Measurements from ENCODE around the gene STEAP4. TPM values are rescaled to one million over a fixed set of nuclear protein-coding genes. Genes with fewer than 3 reads are reported as not detected.

The STEAP4 gene
- total RNA-seq = not detected

GRCh38 chr7:88306590-88307048 lies at the start of gene STEAP4:
TSS of gene STEAP4 (minus strand) at chr7:88306894. CDS start at chr7:88284269, 22,625 bp downstream.
- no peak for DNase-seq

- DNase-seq = no peak
These were observed 48.3 kb upstream of the STEAP4 start for GRCh38 chr7:88355011-88355410.

GRCh38 chr7:88350118-88350517 lies 43.4 kb upstream of the STEAP4 start:
- DNase-seq = no peak

DNA sequence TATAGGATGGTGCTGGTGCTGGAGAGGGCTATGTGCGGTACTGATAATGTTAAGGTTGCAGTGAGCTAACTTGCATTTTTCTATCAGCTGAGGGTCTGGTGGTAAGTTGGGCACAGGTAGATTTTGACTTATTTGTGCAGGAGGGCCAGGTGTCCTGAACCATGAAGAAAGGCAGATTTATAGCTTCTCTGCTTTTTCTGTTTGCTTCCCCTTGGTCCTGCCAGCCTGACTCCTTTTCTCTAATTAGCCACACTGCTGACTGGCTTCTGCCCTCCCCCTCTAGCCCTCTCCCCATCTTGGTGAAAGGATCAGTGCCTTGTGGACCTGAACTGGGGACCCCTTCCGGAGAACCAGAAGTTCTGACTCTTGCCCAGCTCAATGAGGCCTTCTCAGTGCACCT lies 40.8 kb upstream of the STEAP4 start:
- no peak for DNase-seq

DNA sequence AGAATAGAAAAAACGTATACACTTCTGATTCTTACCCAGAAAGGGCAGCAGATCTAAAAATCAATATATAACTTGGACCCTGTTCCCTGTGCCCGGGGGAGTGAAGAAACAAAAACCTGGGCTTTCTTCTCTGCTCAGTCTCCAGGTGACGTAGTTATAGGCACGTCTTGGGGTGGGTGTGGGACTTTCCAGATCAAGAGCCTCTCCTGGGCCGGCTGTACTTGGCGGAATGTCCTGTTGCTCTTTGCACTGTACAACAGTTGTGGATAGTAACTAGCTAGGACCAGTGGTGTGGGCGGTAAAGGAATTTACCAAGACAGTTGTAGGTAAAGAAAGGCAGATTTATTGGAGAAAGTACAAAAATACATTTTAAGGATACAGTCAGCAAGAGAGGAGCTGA lies 40.4 kb upstream of the STEAP4 start:
- DNase-seq = no peak

- DNase-seq = no peak
These were observed 39.7 kb upstream of the STEAP4 start for GRCh38 chr7:88346357-88346756.

DNA sequence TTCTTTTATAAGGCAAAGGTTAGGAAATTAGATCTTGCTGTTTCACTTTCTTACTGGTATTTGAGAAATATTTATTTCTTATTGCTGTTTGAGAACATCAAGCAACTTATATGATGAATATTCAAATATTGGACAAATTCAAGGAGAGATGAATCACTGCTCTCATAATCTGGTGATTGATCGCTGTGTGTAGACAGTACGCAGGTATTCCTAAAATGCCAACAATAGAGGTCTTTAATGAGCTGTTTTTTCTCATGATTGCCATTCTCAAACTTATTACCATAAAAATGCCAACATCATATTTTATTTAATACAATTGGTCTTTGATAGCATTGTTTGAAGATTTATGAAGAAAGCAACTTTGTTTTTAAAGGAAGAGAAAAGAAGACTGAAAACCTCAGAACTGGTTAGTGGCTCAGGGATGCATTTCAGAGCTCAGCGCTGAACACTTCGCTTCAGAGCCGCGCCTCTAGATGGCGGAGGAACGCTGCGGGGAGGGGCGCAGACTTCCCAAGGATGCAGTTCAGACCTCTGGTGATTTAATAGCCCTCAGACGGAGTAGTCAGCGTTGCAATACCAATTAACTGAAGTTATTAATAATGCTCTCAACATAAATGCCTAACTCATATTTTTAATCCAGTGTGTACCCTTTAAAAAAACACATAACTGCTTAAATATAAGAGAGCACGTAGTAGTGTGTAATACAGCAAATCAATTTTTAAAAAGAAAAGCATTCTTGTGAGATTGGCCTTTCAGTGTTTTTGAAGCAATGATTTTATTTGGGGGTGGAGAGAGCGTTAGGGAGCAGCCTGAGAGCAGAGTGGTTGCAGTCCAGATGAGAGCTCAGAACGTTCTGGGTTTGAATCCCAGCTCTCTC lies 38.5 kb upstream of the STEAP4 start:
- DNase-seq = no peak

- DNase-seq = no peak
These were observed 37.6 kb upstream of the STEAP4 start for GRCh38 chr7:88344271-88344670.

DNA sequence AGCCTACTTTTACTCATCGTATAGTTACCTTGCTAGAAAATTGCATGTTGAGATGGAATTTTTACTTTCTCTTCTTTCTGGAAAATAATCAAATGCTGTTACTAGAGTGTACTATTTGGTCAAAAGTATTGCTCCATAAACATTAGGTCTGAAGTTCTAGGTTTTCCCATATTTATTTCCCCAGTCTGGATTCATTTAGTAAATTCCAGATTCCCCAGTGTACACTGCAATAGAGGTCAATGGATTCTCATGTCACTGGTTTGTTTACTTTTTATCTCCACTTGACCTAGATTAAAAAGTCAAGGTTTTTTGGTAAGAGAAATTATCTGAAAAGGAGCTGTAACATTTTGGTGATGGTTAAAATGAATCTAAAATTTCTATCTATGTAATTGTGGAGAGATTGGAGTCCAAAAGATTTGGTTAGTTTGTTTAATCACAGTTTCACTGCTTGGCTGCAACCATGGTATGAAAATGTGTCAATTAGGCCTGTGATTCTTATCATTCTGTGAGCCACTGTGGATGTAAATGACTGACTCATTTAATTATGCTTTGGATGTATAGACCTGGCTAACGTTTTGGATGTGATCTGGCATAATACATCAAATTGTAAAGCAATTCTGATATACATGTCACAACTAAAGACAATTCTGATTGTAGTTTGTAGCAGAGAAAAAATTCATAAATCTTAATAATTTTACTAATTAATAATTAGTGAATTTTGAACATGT lies 32.7 kb upstream of the STEAP4 start:
- no peak for DNase-seq

DNA sequence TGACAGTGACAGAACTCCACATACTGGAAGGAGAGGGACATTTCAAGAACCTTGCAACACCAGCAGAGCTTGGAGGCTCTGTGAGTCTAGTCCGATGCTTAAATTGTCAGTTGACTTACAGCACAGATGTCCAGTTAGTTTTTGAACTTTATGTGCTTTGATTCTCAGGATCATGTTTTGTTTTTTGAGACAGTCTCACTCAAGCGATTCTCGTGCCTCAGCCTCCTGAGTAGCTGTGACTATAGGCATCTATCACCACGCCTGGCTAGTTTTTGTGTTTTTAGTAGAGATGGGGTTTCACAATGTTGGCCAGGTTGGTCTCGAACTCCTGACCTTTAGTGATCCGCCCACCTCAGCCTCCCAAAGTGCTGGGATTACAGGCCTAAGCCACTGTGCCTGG lies 31.8 kb upstream of the STEAP4 start:
- DNase-seq = no peak

DNA sequence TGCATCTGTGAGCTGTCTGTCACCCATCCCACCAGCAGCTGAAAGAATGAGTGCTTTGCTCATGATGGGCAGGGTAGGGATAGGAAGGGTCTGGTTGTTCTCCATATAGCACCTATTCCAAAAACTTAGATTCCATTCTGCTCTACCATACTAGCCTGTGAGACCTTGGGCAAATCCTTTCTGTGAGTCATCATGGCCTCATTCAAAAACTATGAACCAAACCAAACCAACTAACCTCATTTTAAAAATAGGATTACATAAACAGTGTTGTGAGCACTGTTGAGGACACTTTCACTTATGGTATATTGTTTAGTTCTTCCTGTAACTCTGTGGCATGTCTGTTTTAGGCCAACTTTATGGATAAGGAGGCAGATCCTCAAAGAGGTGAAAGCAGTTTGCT lies 30.9 kb upstream of the STEAP4 start:
- DNase-seq = no peak

- no peak for DNase-seq
These were observed 24.6 kb upstream of the STEAP4 start for GRCh38 chr7:88331322-88331721.

- no peak for DNase-seq
These were observed 23.1 kb upstream of the STEAP4 start for GRCh38 chr7:88329532-88330463.

GRCh38 chr7:88328787-88329186 lies 22.1 kb upstream of the STEAP4 start:
- no peak for DNase-seq

DNA sequence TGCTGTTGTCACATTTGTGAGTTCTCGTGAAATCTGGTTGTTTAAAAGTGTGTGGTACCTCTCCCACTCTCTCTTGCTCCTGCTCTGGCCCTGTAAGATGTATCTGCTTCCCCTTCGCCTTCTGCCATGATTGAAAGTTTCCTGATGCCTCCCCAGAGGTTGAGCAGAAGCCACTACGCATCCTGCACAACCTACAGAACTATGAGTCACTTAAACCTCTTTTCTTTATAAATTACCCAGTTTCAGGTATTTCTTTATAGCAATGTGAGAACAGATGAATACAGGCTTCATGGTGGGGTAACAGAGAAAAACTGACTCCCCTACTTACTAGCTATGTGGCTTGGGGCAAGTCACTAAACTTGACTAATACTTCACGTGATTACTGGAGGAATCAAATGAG lies 18.0 kb upstream of the STEAP4 start:
- no peak for DNase-seq

DNA sequence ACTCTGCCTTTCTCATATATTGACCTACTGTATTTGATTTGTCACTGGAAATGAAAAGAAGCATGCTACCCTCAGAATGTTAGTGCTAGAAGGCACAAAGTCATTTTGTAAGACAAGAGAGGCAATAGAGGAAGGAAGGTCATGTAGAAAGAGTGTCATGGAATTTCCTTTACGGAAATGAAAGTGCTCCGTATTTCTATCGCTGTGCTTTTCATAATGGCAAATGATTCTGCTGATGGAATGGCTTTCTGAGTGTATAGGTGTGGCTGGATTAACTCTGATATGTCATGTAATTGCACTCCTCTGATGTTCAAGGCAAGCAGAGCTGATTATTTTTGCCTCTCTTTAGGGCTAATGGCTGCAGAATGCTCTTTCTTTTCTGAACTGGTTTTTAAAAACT lies 15.5 kb upstream of the STEAP4 start:
- no peak for DNase-seq

DNA sequence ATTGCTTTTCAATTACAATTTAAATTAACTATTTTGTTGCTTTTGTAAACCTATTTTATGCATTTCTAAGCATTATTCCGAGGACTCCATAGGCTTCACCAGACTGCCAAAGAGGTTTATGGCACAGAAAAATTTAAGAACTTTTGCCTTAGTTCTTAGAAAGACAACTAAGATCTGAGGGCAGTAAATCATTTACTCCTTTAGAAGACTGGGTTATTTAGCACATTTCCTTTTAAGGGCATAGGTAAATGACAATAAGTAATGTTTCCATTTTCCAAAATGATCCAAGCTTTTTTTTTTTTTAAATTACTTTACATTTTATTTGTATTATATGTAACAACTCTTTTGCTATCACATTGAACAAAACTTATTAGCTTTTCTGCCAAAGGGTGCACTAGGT lies 15.0 kb upstream of the STEAP4 start:
- no peak for DNase-seq

GRCh38 chr7:88318196-88318595 lies 11.5 kb upstream of the STEAP4 start:
- no peak for DNase-seq

DNA sequence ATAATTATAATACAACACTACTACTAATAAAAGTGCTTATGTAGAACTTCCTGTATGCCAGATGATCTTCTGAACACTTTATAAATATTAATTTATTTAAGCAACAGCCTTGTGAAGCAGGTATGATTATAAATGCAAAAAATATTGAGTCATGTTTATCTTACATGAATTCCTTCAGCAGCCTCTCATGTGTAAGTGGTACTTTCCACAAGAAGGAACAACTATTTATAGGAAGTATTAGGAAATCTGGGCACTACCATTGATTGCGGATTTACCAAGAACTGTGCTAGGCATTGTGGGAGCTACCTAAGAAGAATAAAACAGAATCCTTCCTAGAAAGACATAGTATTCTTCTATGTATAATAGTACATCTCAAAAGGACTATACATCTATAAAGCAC lies 10.7 kb upstream of the STEAP4 start:
- DNase-seq = no peak

GRCh38 chr7:88316456-88316855 lies 9.8 kb upstream of the STEAP4 start:
- no peak for DNase-seq

- DNase-seq = no peak
These were observed 8.8 kb upstream of the STEAP4 start for GRCh38 chr7:88315522-88315921.

DNA sequence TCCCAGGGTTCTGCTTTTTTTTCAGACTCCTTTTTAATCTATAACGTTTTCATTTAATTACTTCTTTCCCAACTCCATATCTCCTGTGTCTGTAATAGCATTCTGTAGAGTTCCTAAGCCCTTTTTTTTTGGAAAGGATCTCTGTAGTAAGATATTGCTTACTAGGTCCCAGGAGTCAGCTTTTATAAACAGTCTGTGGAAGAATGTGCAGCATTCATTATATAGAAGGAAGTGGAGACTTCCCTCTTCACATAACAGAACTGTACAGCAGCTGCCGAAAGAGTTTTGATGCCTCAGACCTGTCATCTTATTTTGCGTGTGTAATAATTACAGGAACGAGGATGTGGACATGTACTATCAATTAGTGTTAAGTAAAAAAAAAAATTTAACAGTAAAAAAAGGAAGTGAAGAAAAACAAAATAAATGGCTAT lies 7.4 kb upstream of the STEAP4 start:
- no peak for DNase-seq
